ENCODE measurements around the gene CDRT15.

Gene CDRT15

GRCh38 chr17:14214271-14214670, 22.4 kb downstream of the CDRT15 start:
- ChIA-PET CTCF (interaction anchor here (0.6 to 1.1 kb wide), 2 partner anchors 121 to 833 kb away, joined by 3 read pairs; no protein-coding TSS in a partner anchor), POLR2A (no interaction called here)
- H3K4me3 ChIP-seq (ENCODE audit: low read depth, low read length) = no peak overlapping the region
- H3K4me1 ChIP-seq (ENCODE audit: control insufficient read depth, insufficient read depth, low read length) = no peaks in the 10 kb centered on the region
- H3K9me3 ChIP-seq (ENCODE audit: control insufficient read depth, insufficient read depth, low read depth, low read length) = no peaks in the 10 kb centered on the region
- no peak for TF ChIP-seq ZNF76 (tag by site-specific recombination; IDR thresholded peaks at IDR 0.05; ENCODE audit: borderline replicate concordance, low read depth)
- no peak for TF ChIP-seq KLF8 (tag by site-specific recombination; IDR thresholded peaks at IDR 0.05)
- TF ChIP-seq ZNF560 (tag by site-specific recombination; IDR thresholded peaks at IDR 0.05; ENCODE audit: borderline replicate concordance) = no peak
- no peak for TF ChIP-seq ZNF239 (tag by site-specific recombination; IDR thresholded peaks at IDR 0.05)
- TF ChIP-seq ATF2 (tag by site-specific recombination; IDR thresholded peaks at IDR 0.05; ENCODE audit: low read depth) = no peak
- no peak for TF ChIP-seq ZNF549 (tag by site-specific recombination; IDR thresholded peaks at IDR 0.05)
- no peak for TF ChIP-seq KLF9 (tag by site-specific recombination; IDR thresholded peaks at IDR 0.05; ENCODE audit: low read depth)
- no peak for TF ChIP-seq KLF1 (tag by site-specific recombination; IDR thresholded peaks at IDR 0.05)
- TF ChIP-seq ZNF501 (tag by site-specific recombination; IDR thresholded peaks at IDR 0.05) = no peak
- TF ChIP-seq ZNF18 (tag by site-specific recombination; IDR thresholded peaks at IDR 0.05) = no peak
- TF ChIP-seq ZSCAN5A (tag by site-specific recombination; IDR thresholded peaks at IDR 0.05) = no peak
- TF ChIP-seq ZNF202 (tag by site-specific recombination; IDR thresholded peaks at IDR 0.05; ENCODE audit: borderline replicate concordance) = no peak
- TF ChIP-seq ZSCAN4 (tag by site-specific recombination; IDR thresholded peaks at IDR 0.05) = no peak
- no peak for TF ChIP-seq TCF7L2 (IDR thresholded peaks at IDR 0.05; ENCODE audit: borderline replicate concordance, low read depth, low read length)
- TF ChIP-seq ZNF658 (tag by site-specific recombination; IDR thresholded peaks at IDR 0.05) = no peak
- TF ChIP-seq ZNF169 (tag by site-specific recombination; IDR thresholded peaks at IDR 0.05) = no peak
- no peak for TF ChIP-seq ZNF558 (tag by site-specific recombination; IDR thresholded peaks at IDR 0.05)
- no peak for TF ChIP-seq ZNF354C (tag by site-specific recombination; IDR thresholded peaks at IDR 0.05; ENCODE audit: borderline replicate concordance, low read depth)
- peaks cover 0 to 4% of the 10 kb centered on the region in 2 experiments; a peak in 1 of 3 replicates for H3K36me3 ChIP-seq (ENCODE audit: control insufficient read depth in 2 of 2, insufficient read depth in 1 of 2, low read length in 2 of 2)
- no peak overlapping the region for H3K27ac ChIP-seq (ENCODE audit: extremely low read depth, low read depth, low read length)

GRCh38 chr17:14212401-14212800, 24.3 kb downstream of the CDRT15 start:
- Histone ChIP-seq H3K36me3 (ENCODE audit: control insufficient read depth in 2 of 2, insufficient read depth in 1 of 2, low read length in 2 of 2) (peaks cover 0 to 5% of the 10 kb centered on the region in 2 experiments; a peak in 1 of 3 replicates), H3K27ac (ENCODE audit: extremely low read depth, low read depth, low read length) (no peak overlapping the region), H3K9me3 (ENCODE audit: control insufficient read depth, insufficient read depth, low read depth, low read length) (no peaks in the 10 kb centered on the region), H3K4me3 (ENCODE audit: low read depth, low read length) (no peak overlapping the region), H3K4me1 (ENCODE audit: control insufficient read depth, insufficient read depth, low read length) (no peaks in the 10 kb centered on the region)
- TF ChIP-seq ZNF223 (tag by site-specific recombination; IDR thresholded peaks at IDR 0.05) = no peak
- TF ChIP-seq ZNF2 (tag by site-specific recombination; IDR thresholded peaks at IDR 0.05) = no peak
- no peak for TF ChIP-seq YY1 (tag by site-specific recombination; IDR thresholded peaks at IDR 0.05)
- no peak for TF ChIP-seq ZNF658 (tag by site-specific recombination; IDR thresholded peaks at IDR 0.05)
- TF ChIP-seq ZNF660 (tag by site-specific recombination; IDR thresholded peaks at IDR 0.05) = no peak
- no peak for TF ChIP-seq ZBTB1 (tag by site-specific recombination; IDR thresholded peaks at IDR 0.05)
- no peak for TF ChIP-seq MZF1 (tag by site-specific recombination; IDR thresholded peaks at IDR 0.05; ENCODE audit: borderline replicate concordance)
- no peak for TF ChIP-seq ZXDB (tag by site-specific recombination; IDR thresholded peaks at IDR 0.05)
- TF ChIP-seq ZNF112 (tag by site-specific recombination; IDR thresholded peaks at IDR 0.05) = no peak
- TF ChIP-seq MYNN (tag by site-specific recombination; IDR thresholded peaks at IDR 0.05; ENCODE audit: borderline replicate concordance) = no peak
- no peak for TF ChIP-seq SP3 (tag by site-specific recombination; IDR thresholded peaks at IDR 0.05)
- POLR2A ChIA-PET = no interaction called here
- CTCF ChIA-PET = interaction anchor here (1.4 kb wide), 2 partner anchors 9 to 714 kb away, joined by 3 to 6 read pairs; no protein-coding TSS in a partner anchor
